Frontal cortex (tissue), 4 donors: ENCODE measurements around the gene SLC15A1. TPM values are rescaled to one million over a fixed set of nuclear protein-coding genes. Genes with fewer than 3 reads are reported as not detected.
A peak's percentile ranks its signal among the peaks of the same experiment; 100 is the strongest.
"Not testable (repeated sequence)": the region's sequence is repeated elsewhere in the genome, so short reads cannot be mapped to it uniquely, and the experiment has no call there.

ENCODE experiments used
- DNase-seq, 2 donors: peaks; one replicate each; pipeline ENCODE4 v3.0.0; 2012; ENCODE audit warnings: low spot score in 2 of 2
- FAIRE-seq: peaks from 2 replicates; lab custom pipeline; 2012; peaks lifted over from hg19 to GRCh38; lab: Jason Lieb, UNC
- total RNA-seq: library from RNA; depleted of rRNA; stranded (reverse); fragments of >200 nt; gene quantifications from one replicate; pipeline ENCODE4 v1.2.3, GENCODE V29; 2014
- donor health status: control.
- donor health status: control.
- donor health status: control.

SLC15A1 gene
- total RNA-seq, 1 donor from 2014 or later: under 0.01 TPM

GRCh38 chr13:98668155-98668554, 84.3 kb downstream of the SLC15A1 start:
- DNase-seq: no peak
- no peak for FAIRE-seq

- FAIRE-seq (no peak), DNase-seq (no peak)
Measured at GRCh38 chr13:98665638-98665995, 86.9 kb downstream of the SLC15A1 start.

- DNase-seq (no peak), FAIRE-seq (no peak)
Measured at GRCh38 chr13:98664924-98665637, 87.4 kb downstream of the SLC15A1 start.

DNA sequence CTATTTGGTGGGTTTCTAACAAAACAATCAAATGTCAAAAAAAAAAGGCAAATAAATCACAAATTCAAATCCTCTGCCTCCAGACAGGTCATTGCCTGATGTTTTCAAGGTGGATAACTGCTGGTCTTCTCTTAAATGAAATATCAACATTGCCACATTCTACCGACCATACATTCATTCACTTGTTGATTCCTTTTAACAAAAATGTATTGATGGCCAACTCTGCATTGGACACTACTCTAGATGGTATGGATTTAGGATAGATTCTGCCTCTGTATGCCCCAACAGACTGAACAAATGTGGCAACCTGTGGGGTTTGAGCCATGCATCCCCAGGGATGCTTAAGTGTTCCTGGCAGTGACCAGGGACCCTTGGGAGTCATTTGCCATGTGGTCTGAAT, 88.0 kb downstream of the SLC15A1 start:
- FAIRE-seq (no peak), DNase-seq (no peak)

DNA sequence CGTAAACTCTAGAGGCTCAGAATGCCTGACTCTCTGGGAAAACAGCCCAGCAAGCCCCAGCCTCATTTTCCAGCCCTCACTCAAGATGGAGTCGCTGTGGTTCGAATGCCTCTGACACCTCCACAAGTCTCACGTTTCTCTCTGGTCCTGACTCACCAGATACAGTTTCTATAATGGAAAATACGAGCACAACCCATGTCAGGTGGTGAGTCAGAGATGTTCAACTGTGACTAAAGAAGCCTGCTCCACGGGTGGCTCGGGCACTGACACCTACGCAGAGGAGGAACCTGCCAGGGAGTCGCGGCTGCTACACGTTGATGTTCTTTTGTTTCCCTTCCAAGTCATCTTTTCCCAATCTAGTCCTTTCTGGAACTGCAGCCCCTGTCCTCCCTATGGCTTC, 88.4 kb downstream of the SLC15A1 start:
- DNase-seq (no peak), FAIRE-seq (no peak)

DNA sequence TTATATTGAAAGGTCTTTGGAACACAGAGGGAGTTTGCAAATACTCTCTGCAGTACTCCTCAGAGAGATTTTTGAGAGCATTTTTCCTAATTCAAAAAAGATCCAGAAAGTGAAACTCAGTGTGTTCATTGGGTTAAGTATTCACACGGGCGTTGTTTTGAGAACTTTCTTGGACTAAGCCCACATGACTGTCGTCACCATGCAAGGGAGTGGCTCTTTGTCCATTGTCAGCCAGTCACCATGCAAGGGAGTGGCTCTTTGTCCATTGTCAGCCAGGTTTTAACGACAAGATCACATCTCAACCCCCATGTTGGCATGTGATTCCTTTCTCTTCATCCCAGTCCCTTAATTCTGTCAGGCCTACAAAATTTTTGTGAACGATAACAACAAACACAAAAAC, 94.3 kb downstream of the SLC15A1 start:
- DNase-seq (no peak), FAIRE-seq (no peak)

GRCh38 chr13:98657506-98658085, 94.9 kb downstream of the SLC15A1 start:
- DNase-seq (peak in 1 of 2 donors; percentile 40), FAIRE-seq (no peak)

- DNase-seq: no peak
- FAIRE-seq: no peak
Measured at GRCh38 chr13:98656223-98656622, 96.2 kb downstream of the SLC15A1 start.

- no peak for FAIRE-seq
- DNase-seq: peak; percentile 50 to 80
Measured at GRCh38 chr13:98653463-98653985, 98.9 kb downstream of the SLC15A1 start.

DNA sequence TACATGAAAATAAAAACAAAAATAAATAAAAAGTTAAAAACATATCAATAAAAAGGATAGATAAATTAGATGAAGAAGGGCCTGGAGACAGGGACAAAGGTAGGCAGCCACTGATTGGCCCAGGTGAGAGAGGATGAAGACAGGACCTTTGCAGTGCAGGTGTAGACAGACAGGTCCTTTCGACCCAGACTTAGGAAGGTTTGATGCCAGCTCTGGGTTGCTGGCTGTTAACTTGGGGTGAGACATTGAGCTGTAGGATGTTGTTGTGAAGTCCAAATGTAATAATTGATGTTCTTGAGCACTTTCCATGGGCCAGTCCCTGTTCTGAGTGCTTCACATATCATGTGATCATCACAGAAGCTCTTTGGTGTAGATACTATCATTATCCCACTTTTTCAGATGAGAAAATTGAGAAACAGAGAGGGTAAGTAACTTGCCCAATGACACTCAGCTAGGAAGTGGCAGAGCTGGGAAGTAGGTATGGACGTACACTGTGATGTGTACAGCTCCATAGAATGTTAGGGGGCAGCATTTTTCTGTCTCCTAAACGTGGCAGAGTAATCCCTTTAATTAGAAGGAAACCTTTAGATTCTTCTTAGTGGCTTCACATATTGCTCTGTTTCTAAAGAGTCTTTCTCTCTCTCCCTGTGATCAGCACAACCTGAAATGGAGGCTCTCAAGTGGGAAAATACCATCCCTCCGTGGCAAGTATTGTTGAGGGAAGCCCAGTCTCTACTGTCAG, 99.6 kb downstream of the SLC15A1 start:
- no peak for DNase-seq
- no peak for FAIRE-seq

DNA sequence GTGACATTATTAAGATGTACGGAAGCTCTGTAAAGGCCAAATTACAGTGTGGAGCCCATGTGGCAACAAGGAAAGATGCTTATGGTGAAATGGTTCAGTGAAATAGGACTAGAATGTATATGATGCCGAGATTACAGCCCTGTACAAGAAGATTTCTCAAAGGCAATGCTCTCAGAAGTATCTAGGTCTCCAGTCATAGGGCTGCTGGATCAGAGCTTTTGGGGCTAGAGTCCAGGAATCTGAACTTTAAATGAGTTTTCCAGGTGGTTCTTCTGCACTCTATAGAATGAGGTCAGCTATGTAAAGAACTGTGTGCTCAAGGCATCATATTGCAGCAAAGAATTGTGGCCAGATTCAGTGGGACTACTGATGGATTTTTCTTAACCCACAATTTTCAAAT, 100.2 kb downstream of the SLC15A1 start:
- FAIRE-seq: no peak
- no peak for DNase-seq

- no peak for FAIRE-seq
- no peak for DNase-seq
Measured at GRCh38 chr13:98651744-98652143, 100.7 kb downstream of the SLC15A1 start.

- FAIRE-seq: no peak
- no peak for DNase-seq
Measured at GRCh38 chr13:98650396-98651107, 101.9 kb downstream of the SLC15A1 start.

- FAIRE-seq: no peak
- no peak for DNase-seq
Measured at GRCh38 chr13:98649861-98650260, 102.6 kb downstream of the SLC15A1 start.

- no peak for FAIRE-seq
- DNase-seq: no peak
Measured at GRCh38 chr13:98648686-98649085, 103.8 kb downstream of the SLC15A1 start.

GRCh38 chr13:98648141-98648540, 104.3 kb downstream of the SLC15A1 start:
- FAIRE-seq (no peak), DNase-seq (no peak)

DNA sequence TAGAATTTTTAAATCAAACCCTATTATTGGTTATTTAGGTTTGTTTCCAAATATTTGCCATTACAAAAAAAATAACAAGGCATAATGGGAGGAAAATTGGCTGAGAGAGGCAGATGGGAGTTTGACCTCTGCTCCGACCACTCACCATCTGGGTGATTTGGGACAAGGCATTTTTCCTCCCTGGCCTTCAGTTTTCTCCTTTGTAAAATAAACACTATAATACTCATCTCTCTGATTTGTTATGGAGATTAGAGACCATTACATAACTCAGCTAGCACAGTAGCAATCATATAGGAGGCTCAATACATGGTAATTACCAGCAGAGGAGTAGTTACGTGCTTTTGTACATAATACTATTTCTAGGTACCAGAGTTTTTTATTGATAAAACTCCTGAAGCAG, 105.4 kb downstream of the SLC15A1 start:
- DNase-seq (no peak), FAIRE-seq (no peak)

GRCh38 chr13:98643479-98643878, 109.0 kb downstream of the SLC15A1 start:
- FAIRE-seq: peak; percentile 6
- no peak for DNase-seq

- DNase-seq (no peak), FAIRE-seq (no peak)
Measured at GRCh38 chr13:98641075-98641474, 111.4 kb downstream of the SLC15A1 start.

- DNase-seq, FAIRE-seq: not testable (repeated sequence)
Measured at GRCh38 chr13:98639785-98640184, 112.7 kb downstream of the SLC15A1 start.
